Right lobe of liver (tissue), 4 donors: ENCODE measurements around the gene TRIM60.
"Not testable (repeated sequence)": the region's sequence is repeated elsewhere in the genome, so short reads cannot be mapped to it uniquely, and the experiment has no call there.

Experiments used
- POLR2A ChIP-seq: fragments of 450-650 bp; IDR thresholded peaks from one replicate; pipeline ENCODE4 v1.6.1; 2017; ENCODE audit warnings: antibody characterized with exemption, mild to moderate bottlenecking
- TF ChIP-seq, protein P1 (sequence below), 4 donors: fragments of 200-600 bp in 3 of 4; fragments of 450-650 bp in 1 of 4; IDR thresholded peaks; one replicate each; pipeline versions ENCODE4 v1.5.1 to v1.8.0; 2016 to 2022; ENCODE audit warnings: antibody characterized with exemption in 4 of 4, mild to moderate bottlenecking in 2 of 4
- donor health status: DM: no; HTN: no; CAD: no.
- donor health status: DM: no; HTN: no; CAD: no.
- donor health status: DM: no; HTN: yes; CAD: no.

DNA sequence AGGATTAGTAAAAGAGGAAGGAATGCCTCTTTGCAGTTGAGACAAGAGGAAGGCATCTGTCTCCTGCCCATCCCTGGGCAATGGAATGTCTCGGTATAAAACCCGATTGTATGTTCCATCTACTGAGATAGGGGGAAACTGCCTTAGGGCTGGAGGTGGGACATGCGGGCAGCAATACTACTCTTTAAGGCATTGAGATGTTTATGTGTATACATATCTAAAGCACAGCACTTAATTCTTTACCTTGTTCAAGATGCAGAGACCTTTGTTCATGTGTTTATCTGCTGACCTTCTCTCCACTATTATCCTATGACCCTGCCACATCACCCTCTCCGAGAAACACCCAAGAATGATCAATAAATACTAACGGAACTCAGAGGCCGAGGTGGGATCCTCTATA, 35.7 kb upstream of the TRIM60 start:
- not testable (repeated sequence) for TF ChIP-seq POLR2A
- TF ChIP-seq, protein P1, sequence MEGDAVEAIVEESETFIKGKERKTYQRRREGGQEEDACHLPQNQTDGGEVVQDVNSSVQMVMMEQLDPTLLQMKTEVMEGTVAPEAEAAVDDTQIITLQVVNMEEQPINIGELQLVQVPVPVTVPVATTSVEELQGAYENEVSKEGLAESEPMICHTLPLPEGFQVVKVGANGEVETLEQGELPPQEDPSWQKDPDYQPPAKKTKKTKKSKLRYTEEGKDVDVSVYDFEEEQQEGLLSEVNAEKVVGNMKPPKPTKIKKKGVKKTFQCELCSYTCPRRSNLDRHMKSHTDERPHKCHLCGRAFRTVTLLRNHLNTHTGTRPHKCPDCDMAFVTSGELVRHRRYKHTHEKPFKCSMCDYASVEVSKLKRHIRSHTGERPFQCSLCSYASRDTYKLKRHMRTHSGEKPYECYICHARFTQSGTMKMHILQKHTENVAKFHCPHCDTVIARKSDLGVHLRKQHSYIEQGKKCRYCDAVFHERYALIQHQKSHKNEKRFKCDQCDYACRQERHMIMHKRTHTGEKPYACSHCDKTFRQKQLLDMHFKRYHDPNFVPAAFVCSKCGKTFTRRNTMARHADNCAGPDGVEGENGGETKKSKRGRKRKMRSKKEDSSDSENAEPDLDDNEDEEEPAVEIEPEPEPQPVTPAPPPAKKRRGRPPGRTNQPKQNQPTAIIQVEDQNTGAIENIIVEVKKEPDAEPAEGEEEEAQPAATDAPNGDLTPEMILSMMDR (IDR thresholded peaks at IDR 0.05) = not testable (repeated sequence)
